HG02623 (cell line): ENCODE data around the gene AGBL1.
"Not testable (repeated sequence)": the region's sequence is repeated elsewhere in the genome, so short reads cannot be mapped to it uniquely, and the experiment has no call there.

Source experiments
- ATAC-seq: cut with Tn5 transposase; IDR thresholded peaks from one replicate; pipeline ENCODE4 v1.9.1; 2021; ENCODE audit warnings: moderate library complexity; ENCODE audit not compliant: unreplicated experiment

Gene AGBL1

DNA sequence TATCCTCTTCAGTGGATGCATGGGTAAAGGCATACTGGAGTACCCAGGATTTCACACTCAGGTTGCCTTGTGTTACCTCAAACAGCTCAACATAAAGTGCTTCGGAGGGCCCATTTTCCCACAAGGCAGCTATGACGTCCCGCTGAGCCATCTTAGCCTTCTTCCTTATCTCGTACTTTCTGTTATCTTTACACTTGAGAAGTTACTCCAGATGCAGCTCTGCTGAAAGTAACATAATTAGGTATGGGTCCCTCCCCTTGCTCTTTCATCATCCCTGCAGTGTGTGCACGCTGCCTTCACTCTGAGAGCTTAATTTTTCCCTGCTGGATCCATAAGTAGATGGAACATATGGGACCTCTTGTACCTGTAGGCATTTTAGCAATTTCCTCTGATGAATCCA is 410.3 kb downstream of the AGBL1 start:
- ATAC-seq, result no peak

DNA sequence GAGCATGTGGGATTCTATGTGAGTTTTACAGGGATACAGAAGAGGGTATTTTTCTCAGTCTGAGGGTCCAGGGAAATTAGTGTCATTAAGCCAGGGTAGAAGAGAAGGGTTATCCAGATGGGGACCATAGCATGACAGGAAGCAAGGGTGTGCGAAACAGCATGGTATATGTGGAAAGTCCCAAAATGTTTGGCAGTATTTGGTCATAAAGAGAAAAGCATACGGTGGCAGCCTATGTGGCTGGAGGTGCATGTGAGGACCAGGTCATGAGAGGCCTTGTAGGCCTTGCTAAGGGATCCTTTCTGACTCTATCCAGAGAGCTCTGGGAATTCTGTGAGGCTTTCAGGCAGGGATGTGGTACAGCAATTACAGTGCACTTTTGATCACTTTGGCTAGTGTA is 411.4 kb downstream of the AGBL1 start:
- ATAC-seq, result no peak

DNA sequence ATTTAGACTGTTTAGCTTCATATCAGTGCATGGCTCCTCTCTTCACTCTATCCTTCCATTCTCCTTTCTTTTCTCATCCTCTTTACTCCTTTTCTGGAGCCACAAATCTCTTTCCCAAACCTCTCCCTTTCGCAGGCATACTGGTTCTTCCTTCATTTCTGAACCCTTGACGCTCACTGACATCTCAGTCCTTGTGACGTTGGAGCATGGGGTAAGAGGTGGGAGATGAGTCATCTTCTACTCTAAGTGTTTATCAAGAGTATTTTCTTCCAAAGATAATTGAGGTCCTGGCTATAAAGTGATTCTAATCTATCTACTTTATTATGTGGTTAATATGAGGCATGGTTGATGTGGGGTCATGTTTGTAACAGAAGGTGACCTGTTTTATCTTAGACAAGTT is 414.2 kb downstream of the AGBL1 start:
- ATAC-seq, result no peak

DNA sequence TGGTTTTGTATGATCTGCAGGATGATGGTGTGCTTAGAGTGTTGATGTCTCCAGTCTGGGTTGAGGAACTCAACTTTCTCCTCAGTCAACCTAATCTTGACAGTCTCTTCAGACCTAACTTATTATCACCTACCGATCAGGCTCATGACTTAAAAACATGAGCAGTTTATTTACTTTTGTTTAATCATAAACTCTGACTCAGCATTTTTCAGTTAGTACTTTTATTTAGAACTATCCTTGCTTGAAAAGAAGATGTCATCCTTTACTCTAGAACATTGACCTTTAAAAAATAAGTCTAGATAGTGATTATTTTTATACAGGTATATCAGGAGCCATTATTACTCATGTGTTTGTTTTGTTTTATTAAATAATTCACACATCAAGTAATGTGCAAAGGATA is 414.8 kb downstream of the AGBL1 start:
- ATAC-seq, result no peak

DNA sequence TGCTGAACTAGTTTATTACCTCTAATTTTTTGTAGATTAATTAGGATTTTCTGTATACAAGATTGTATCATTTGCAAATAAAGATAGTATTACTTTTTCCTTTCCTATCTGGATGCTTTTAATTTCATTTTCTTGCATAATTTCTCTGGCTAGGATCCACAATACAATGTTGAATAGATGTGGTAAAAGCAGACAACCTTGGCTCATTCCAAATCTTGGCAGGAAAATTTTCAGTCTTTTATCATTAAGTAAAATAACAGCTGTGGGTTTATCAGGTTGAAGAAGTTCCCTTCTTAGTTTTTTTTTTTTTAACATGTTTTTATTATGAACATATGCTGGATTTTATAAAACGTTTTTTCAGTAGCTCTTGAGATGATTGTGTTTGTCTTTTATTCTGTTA is 422.6 kb downstream of the AGBL1 start:
- no peak for ATAC-seq

DNA sequence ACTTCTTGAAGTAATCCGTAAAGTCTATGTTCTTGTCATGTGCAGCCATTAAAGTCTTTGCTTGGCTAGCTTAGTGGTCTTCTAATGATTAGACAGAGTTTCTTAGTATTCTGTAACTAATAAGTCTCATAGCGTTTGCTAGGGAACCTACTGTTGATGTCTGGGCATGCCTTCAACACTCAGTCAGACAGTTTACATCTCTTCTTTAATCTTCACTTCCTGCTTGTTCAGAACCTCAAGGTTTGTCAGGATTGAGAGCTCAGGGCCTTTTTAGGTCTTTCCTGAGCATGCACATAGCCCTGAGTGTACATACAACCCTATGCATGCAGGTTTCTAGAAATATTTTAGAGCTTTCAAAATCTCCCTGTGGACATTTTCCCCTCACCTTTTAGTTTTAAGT is 426.3 kb downstream of the AGBL1 start:
- no peak for ATAC-seq

DNA sequence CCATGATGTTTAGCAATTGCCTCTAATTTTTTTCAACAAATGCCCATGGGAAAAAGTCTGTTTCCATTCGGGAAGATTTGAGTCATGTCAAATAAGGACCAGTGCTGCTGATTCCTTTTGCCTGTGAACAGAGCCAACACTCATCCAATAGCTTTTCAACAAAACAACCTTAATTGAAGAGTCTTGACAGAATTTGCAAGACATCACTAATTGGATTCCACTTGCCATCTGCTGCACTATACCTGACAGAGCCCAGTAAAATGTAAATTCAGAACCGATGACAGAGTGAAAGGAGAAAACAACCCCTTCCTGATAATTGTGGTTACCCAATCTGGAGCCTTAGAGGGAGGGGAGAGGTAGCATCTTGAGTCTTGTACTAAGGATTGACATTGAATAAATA is 426.7 kb downstream of the AGBL1 start:
- ATAC-seq, result no peak

DNA sequence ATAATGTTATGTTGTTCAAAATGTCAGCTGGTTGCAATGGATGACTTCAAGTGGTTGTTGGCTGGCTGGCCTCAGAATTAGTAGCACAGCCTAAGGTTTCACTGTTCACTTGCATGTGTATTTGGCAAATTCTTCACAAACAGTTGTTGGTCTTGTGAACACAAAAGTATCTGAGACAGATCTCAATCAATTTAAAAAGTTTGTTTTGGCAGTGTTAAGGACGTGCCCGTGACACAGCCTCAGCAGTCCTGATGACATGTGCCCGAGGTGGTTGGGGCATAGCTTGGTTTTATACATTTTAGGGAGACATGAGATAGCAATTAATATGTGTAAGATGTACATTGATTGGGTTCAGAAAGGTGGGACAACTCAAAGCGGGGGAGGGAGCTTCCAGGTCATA is 436.0 kb downstream of the AGBL1 start:
- ATAC-seq, result no peak

DNA sequence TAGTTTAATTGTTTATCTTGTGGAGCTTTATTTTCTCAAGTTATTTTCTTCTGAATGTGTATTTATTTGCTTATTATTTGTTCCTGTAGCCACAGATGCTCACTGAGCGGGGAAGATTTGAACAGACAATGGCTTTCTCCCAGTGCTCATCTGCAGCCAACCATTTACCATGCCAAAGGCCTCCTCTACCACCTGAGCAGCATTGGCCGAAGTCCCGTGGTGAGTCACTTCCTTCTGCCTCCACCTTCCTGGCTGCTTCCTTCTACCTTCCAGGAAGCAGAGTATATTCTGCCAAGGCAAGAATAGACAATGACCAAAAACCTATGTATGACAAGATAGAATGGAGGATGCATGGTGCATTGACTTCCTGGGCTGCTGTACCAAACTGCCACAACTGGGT is 443.1 kb downstream of the AGBL1 start:
- ATAC-seq, result no peak

DNA sequence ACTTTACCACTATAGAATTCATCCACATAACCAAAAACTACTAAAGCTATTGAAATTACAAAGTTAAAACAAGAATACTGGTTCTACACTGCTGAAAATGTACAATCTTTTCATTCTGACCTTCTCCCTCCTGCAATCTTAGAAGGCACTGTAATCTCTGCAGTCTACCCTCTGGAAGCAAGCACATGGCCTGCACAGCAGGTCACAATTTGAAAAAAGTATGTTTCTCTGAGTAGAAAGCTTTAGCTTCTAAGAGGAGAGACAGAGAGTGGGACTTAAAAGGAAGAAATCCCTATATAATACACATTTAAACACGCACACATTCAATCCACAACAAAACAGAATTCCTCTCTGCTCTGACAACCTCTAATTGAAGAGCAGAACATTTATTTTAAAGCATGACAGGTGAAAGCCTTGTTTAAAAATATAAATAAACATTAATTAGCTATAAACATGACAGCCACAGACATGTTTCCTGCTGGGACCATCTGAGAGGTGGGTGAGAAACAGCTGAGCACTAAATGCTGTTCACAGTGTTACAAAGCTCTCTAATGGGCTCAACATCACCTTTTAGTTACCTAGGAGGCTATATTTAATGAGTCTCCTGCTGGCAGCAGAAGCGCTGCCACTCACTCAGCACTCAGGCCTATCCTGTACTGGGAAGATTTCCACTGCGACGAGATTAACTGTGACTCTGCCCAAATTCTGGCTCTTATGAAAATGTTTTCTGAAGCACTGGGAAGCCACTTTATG is 447.4 kb downstream of the AGBL1 start:
- ATAC-seq, result no peak

DNA sequence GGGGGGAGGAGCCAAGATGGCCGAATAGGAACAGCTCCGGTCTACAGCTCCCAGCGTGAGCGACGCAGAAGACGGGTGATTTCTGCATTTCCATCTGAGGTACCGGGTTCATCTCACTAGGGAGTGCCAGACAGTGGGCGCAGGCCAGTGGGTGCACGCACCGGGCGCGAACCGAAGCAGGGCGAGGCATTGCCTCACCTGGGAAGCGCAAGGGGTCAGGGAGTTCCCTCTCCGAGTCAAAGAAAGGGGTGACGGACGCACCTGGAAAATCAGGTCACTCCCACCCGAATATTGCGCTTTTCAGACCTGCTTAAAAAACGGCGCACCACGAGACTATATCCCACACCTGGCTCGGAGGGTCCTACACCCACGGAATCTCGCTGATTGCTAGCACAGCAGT is 448.4 kb downstream of the AGBL1 start:
- ATAC-seq, result not testable (repeated sequence)

DNA sequence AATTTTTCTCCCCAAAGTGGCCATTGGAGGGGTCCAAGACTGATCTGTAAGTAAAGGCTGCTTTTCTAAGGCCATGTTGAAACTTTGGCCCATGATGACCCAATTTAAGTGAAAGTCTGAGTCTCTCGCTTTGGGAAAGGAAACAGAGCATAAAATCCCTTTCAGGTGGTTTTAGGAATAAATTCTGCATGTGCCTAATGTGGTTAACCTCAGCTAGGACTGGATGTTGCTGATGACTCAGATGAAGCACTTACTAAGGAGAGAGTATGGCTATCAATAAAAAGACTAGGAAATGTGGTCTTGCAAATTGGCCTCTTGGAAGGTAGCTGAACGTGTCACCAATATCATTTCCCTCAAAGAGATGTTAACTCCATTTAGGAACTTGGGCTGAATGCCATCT is 458.5 kb downstream of the AGBL1 start:
- no peak for ATAC-seq

DNA sequence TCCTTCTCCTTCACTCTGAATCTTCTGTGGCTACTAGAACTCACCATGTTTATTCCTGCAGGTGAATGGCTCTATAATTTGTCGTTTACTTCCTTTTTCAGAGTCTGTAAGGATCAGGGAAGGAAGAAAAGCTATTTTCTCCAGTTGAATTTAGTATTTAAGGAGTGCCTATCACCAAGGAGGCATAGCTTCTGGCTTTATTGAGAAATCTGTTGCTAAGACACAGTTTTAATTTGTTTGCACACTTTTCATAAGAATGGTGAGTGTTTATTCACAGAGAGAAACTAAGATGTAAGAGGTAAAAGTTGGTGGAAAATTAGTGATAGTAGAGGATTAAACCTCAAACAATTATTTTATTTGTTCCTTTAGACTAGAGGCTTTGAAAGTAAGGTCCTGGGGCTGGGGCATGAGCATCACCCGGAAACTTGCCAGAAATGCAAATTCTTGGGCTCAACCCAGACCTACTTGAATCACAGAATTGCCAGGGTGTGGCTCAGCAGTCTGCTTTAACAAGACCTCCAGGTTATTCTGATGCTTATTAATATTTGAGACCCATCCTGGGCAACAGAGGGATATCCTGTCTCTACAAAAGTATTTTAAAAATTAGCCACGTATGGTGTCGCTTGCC is 461.3 kb downstream of the AGBL1 start:
- ATAC-seq, result no peak

DNA sequence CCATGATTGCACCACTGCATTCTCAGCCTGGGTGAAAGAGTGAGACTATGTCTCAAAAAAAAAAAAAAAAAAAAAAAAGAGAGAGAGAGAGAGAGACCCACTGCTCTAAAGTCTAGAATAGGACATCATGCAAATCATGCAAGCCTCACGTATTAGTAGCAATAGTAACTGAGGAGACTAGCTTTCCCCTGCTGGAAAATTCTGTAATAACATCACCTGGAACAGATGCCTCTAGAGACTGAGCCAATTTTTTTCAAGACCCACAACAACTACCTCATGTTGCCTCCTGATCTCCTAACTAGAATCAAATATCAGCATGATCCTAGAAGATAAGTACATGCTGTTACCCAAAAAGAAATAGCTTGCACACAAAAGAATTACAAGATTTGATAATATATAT is 461.9 kb downstream of the AGBL1 start:
- no peak for ATAC-seq

DNA sequence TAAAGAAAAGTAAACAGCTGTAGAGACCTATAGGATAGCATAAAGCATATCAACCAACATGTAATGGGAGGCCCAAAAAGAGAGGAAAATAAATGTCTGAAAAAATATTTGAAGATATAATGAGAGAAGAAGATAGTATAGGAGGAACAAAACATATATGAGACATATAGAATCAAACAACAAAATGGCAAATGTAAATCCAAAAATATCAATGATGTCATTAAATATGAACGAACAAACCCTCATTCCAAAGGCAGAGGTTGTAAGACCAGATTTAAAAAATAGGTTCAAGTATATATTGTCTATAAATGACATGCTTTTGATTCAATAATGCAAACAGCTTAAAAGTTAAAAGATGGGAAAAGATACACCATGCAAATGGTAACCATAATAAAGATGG is 470.4 kb downstream of the AGBL1 start:
- no peak for ATAC-seq

DNA sequence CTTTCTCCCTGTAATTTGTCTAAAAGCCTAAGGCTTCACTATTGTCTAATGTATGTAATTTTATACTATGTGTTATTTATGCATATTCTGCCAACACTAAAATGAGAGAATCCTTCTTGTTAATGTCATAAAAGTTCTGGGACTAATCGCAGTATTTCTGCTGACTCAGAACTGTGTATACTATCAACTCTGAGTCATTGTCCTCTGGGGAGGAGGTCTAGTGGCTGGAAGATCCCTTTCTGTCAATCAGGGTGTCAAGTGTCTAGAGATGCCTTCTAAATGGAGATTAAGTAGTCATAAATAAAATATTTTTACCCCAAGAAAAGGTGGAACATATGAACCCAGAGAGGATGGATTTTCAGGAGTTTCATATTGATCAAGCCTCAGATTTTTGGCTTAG is 473.4 kb downstream of the AGBL1 start:
- no peak for ATAC-seq

DNA sequence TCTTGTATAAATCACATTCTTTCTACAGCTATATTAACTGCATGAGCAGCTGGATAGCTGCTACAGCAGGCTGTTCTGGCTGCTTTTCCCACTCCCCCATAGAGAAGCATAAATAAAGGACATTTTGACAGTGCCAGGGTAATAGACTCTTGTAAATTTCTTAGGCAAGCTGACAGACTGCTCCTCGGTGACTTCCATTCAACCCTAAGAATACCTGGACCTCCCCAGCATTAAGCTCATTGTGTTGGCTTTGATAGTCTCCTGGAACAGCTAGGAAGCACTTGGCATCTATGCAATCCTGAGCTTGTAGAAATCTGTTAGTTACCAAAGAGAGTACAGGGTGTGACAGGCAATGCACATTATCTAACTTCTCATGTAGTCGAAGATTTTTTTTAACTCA is 475.4 kb downstream of the AGBL1 start:
- no peak for ATAC-seq

DNA sequence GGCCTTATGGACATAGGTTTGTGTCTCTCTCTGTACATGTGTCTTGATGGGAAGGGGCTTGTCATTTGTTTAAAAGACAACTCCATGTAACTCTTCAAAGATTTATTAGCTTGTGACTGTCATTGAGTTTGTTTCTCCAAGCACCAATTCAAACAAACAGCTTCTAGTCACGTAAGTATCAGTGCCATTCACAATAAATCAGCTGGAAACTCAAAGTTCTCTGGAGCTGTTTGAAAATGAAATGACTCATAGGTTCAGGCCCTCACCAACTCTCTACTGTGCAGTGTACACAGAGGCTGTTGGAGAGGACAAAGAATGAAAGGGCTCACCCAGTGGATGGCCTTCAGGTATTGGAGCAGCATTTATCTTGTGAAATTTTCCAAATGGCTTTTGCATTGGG is 476.3 kb downstream of the AGBL1 start:
- ATAC-seq, result no peak

DNA sequence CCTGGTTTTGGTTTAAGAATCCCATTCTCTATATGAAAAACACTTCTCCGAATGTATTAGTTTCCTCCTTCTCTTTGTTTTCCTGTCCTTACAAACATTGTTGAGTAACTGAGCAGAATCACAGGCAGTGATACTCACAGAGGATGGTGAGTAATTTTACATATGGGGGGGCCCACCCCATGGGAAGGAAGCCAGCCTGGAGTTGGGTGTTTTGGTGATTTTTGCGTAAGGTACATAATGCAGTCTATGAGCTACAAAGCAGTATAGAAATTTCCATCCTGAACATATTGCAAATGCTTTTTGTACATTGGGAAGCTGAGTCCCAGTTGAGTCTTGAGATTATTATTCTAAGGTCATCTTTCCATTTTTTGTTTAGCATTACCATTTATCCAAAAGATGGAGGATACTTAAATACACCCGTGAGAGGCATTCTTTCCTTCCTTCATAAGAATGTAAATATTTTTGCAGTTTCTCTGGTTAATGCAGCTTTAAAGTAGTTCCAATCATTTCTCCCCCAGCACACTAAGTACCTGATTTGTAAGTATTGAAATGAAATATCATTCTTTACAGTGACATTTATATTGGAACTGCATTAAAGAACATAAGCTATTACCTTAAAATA is 476.8 kb downstream of the AGBL1 start:
- no peak for ATAC-seq

DNA sequence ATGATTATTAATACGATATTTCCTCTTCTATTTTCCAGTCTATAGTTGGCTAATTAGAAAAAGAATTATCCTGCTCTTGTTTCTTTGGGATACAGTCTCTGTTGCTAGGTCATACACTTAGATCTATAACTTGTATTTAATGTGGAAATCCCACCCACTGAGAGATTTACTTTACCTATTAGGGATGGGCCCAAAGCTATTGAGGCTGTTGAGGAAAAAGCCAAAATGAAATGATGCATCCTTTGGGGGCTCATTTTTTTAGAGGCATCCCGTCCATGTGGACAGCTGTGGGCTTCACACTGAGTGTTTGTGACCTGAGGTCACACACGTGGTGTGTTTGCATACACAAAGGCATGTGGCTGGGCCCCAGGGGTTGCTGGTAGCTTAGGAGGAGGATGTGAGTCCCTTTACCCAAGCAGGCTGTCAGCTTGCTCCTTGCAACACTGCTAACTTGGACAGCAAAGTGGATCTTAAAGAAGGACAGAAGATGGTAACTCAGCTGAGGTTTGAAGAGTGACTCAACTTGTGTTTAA is 477.4 kb downstream of the AGBL1 start:
- ATAC-seq, result no peak

DNA sequence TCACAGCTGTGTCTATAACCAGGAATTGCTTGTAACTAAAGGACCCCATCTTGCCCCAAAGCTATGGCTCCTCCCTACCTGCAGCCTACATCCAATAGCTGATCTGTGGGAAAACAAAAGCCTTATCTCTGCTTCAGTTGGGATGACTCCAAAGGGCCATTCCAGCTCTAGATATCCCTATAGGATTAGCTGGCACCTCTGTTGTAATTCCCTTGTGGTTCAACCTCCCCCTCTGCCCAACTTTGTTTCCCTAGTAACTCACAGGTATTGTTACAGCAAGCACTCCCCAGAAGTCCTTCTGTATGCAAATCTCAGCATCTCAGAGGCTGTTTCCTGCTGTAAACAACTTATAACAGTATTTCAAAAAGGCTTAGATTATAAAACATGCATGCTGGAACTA is 478.6 kb downstream of the AGBL1 start:
- ATAC-seq, result no peak

DNA sequence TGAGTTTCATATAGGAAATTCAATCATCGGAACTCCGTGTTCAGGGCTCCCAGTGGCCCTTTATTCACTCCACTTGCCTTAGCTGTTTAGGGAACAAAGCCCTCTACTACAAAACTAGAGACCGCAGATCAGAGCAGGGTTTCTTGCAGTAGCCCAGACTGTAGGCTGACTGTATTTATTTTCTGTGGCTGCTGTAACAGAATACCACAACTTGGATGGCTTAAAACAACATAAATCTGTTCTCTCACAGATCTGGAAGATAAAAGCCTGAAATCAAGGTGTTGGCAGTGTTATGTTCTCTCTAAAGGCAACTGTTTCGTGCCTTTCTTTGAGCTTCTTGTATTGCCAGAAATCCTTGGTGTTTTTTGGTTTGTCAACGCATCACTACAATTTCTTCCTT is 479.0 kb downstream of the AGBL1 start:
- no peak for ATAC-seq
